Measurements from ENCODE around the gene ELFN1.

- TF ChIP-seq CTCF (conservative IDR thresholded peaks at IDR 0.05; ENCODE audit: low read depth, low read length) (no peak), EZH2phosphoT487 (IDR thresholded peaks at IDR 0.05; ENCODE audit: borderline replicate concordance, low read length) (no peak), EZH2 (IDR thresholded peaks at IDR 0.05; ENCODE audit: low read length, unreplicated experiment) (no peak)
Observed at GRCh38 chr7:1641173-1641572, 28.9 kb upstream of the ELFN1 start.
